CD8-positive, alpha-beta memory T cell (primary cell): Measurements from ENCODE around the gene IL21R. TPM values are rescaled to one million over a fixed set of nuclear protein-coding genes. Genes with fewer than 3 reads are reported as not detected.
A peak's percentile ranks its signal among the peaks of the same experiment; 100 is the strongest.

Experiments
- CTCF ChIA-PET: fragments of 350-600 bp; sonication (Branson Sonifier 250); formaldehyde crosslinking; loops from one replicate; lab custom pipeline; 2021; ENCODE audit warnings: antibody characterized with exemption; lab: Charles Lee
- POLR2A ChIA-PET: fragments of 350-600 bp; sonication (Branson Sonifier 250); formaldehyde crosslinking; loops from one replicate; lab custom pipeline; 2021; ENCODE audit warnings: antibody characterized with exemption; lab: Charles Lee
- DNase-seq, 5 donors: peaks; one replicate each; pipeline versions ENCODE4 v3.0.0 to v3.0.0-alpha.2; 2020 to 2022; ENCODE audit warnings: mixed read lengths in 1 of 5
- H3K27ac ChIP-seq: one replicate; pipeline ENCODE4 v1.7.0; 2013; ENCODE audit warnings: low read depth, mild to moderate bottlenecking, low read length, moderate library complexity
- H3K27me3 ChIP-seq: 2 replicates; pipeline ENCODE4 v1.7.0; 2013; ENCODE audit warnings: low read length, mild to moderate bottlenecking; ENCODE audit not compliant: insufficient read depth, poor library complexity, severe bottlenecking
- H3K36me3 ChIP-seq: 2 replicates; pipeline ENCODE4 v1.7.0; 2013; ENCODE audit warnings: mild to moderate bottlenecking, low read length, moderate library complexity; ENCODE audit not compliant: insufficient read depth
- H3K4me1 ChIP-seq: 2 replicates; pipeline ENCODE4 v1.7.0; 2013; ENCODE audit warnings: mild to moderate bottlenecking, low read length, moderate library complexity; ENCODE audit not compliant: insufficient read depth
- H3K4me3 ChIP-seq: 2 replicates; pipeline ENCODE4 v1.7.0; 2013; ENCODE audit warnings: mild to moderate bottlenecking, low read length
- H3K9me3 ChIP-seq: 2 replicates; pipeline ENCODE4 v1.7.0; 2013; ENCODE audit warnings: mild to moderate bottlenecking, low read length
- H3K27ac Mint-ChIP-seq, 8 donors: one replicate each; pipeline ENCODE4 v1.8.0; 2020 to 2021; ENCODE audit warnings: mixed read lengths in 8 of 8, mild to moderate bottlenecking in 6 of 8, inconsistent platforms in 3 of 8, moderate library complexity in 3 of 8
- H3K27me3 Mint-ChIP-seq, 2 donors: one replicate each; pipeline ENCODE4 v1.8.0; 2020 to 2021; ENCODE audit warnings: mixed read lengths in 2 of 2, mild to moderate bottlenecking in 1 of 2, moderate library complexity in 1 of 2
- H3K36me3 Mint-ChIP-seq, 3 donors: one replicate each; pipeline ENCODE4 v1.8.0; 2020 to 2021; ENCODE audit warnings: mixed read lengths in 3 of 3, inconsistent platforms in 1 of 3, mild to moderate bottlenecking in 1 of 3
- H3K4me1 Mint-ChIP-seq, 3 donors: one replicate each; pipeline ENCODE4 v1.8.0; 2020 to 2021; ENCODE audit warnings: mixed read lengths in 3 of 3, inconsistent platforms in 1 of 3, mild to moderate bottlenecking in 1 of 3
- H3K4me3 Mint-ChIP-seq, 7 donors: one replicate each; pipeline ENCODE4 v1.8.0; 2020 to 2021; ENCODE audit warnings: mixed read lengths in 7 of 7, mild to moderate bottlenecking in 6 of 7, moderate library complexity in 4 of 7, inconsistent platforms in 2 of 7
- H3K9me3 Mint-ChIP-seq, 5 donors: one replicate each; pipeline ENCODE4 v1.8.0; 2020 to 2022; ENCODE audit warnings: mixed read lengths in 5 of 5, mild to moderate bottlenecking in 3 of 5, moderate library complexity in 2 of 5, inconsistent platforms in 1 of 5
- polyA plus RNA-seq: library from polyadenylated mRNA; unstranded; fragments of 300-500 nt; fragmentation: Illumina TruSeq; gene quantifications from one replicate; pipeline ENCODE4 v1.2.3, GENCODE V29; 2021
- total RNA-seq, 2 experiments: library from RNA; stranded (reverse); gene quantifications; one replicate each; pipeline ENCODE4 v1.2.3, GENCODE V29; 2021

The IL21R gene
- total and polyA plus RNA-seq, 3 experiments from 2014 or later, result 53.7 to 84.5 (median 80.5) TPM

GRCh38 chr16:27377666-27378485 is 24.1 kb upstream of the IL21R start:
- peak overlapping the region; percentile 37 to 96 (median 86) for H3K27ac Mint-ChIP-seq
- Histone ChIP-seq H3K27ac (no peak overlapping the region), H3K9me3 (no peaks in the 10 kb centered on the region), H3K36me3 (no peaks in the 10 kb centered on the region), H3K4me1 (peaks cover 45% of the 10 kb centered on the region), H3K27me3 (no peaks in the 10 kb centered on the region), H3K4me3 (no peak overlapping the region)
- H3K27me3 Mint-ChIP-seq, result no peaks in the 10 kb centered on the region
- peak in 2 of 5 donors; percentile 16 to 41 for DNase-seq
- H3K36me3 Mint-ChIP-seq, result no peaks in the 10 kb centered on the region
- H3K4me3 Mint-ChIP-seq, result peak overlapping the region in 6 of 7 donors; percentile 64 to 77 (median 68)
- ChIA-PET CTCF (interaction anchor here (0.8 to 4.5 kb wide), 6 partner anchors 10 to 224 kb away, joined by 3 to 19 read pairs (median 4); no protein-coding TSS in a partner anchor), POLR2A (interaction anchor here (0.6 to 1.4 kb wide), 5 partner anchors 24 to 205 kb away, joined by 3 to 5 read pairs (median 4); partner anchors contain the start of gene IL21R)
- no peaks in the 10 kb centered on the region for H3K9me3 Mint-ChIP-seq
- H3K4me1 Mint-ChIP-seq, result peaks cover 21 to 31% (median 25%) of the 10 kb centered on the region in 3 donors

- POLR2A ChIA-PET, result interaction anchor here (1.2 kb wide), 1 partner anchor 206 kb away, joined by 3 read pairs; no protein-coding TSS in a partner anchor
- Mint-ChIP-seq H3K36me3 (no peaks in the 10 kb centered on the region), H3K27me3 (no peaks in the 10 kb centered on the region), H3K9me3 (peaks cover 0 to under 1% (median 0%) of the 10 kb centered on the region in 5 donors), H3K27ac (peak overlapping the region in 5 of 8 donors; percentile 22 to 94 (median 42)), H3K4me3 (peak overlapping the region in 3 of 7 donors; percentile 15 to 71 (median 64)), H3K4me1 (peaks cover 21 to 31% (median 25%) of the 10 kb centered on the region in 3 donors)
- CTCF ChIA-PET, result interaction anchor here (0.8 to 4.5 kb wide), 4 partner anchors 11 to 199 kb away, joined by 3 to 19 read pairs (median 6); no protein-coding TSS in a partner anchor
- Histone ChIP-seq H3K27ac (no peak overlapping the region), H3K4me1 (peaks cover 35% of the 10 kb centered on the region), H3K27me3 (no peaks in the 10 kb centered on the region), H3K9me3 (no peaks in the 10 kb centered on the region), H3K4me3 (no peak overlapping the region), H3K36me3 (no peaks in the 10 kb centered on the region)
- DNase-seq, result no peak
Observed at GRCh38 chr16:27378871-27379481, 23.0 kb upstream of the IL21R start.

- H3K9me3 Mint-ChIP-seq, result peaks cover 6 to 10% (median 8%) of the 10 kb centered on the region in 5 donors
- Histone ChIP-seq H3K4me1 (peaks cover 26% of the 10 kb centered on the region), H3K4me3 (no peak overlapping the region), H3K27me3 (no peaks in the 10 kb centered on the region), H3K36me3 (no peaks in the 10 kb centered on the region), H3K27ac (no peak overlapping the region), H3K9me3 (no peaks in the 10 kb centered on the region)
- POLR2A ChIA-PET, result no interaction called here
- CTCF ChIA-PET, result interaction anchor here (1.3 to 4.5 kb wide), 2 partner anchors 12 to 27 kb away, joined by 3 to 19 read pairs; no protein-coding TSS in a partner anchor
- H3K4me3 Mint-ChIP-seq, result no peak overlapping the region
- peak overlapping the region in 1 of 8 donors; percentile 68 for H3K27ac Mint-ChIP-seq
- H3K4me1 Mint-ChIP-seq, result peaks cover 21 to 31% (median 25%) of the 10 kb centered on the region in 3 donors
- no peak for DNase-seq
- H3K27me3 Mint-ChIP-seq, result no peaks in the 10 kb centered on the region
- H3K36me3 Mint-ChIP-seq, result peaks cover 0 to 5% (median 3%) of the 10 kb centered on the region in 3 donors
Observed at GRCh38 chr16:27379919-27380318, 22.1 kb upstream of the IL21R start.

- Mint-ChIP-seq H3K27ac (no peak overlapping the region), H3K4me1 (peaks cover 21 to 30% (median 25%) of the 10 kb centered on the region in 3 donors), H3K27me3 (no peaks in the 10 kb centered on the region), H3K9me3 (peaks cover 6 to 10% (median 8%) of the 10 kb centered on the region in 5 donors), H3K4me3 (no peak overlapping the region), H3K36me3 (peaks cover 0 to 7% (median 3%) of the 10 kb centered on the region in 3 donors)
- H3K4me1 ChIP-seq, result peaks cover 23% of the 10 kb centered on the region
- ChIA-PET CTCF (no interaction called here), POLR2A (no interaction called here)
- H3K36me3 ChIP-seq, result no peaks in the 10 kb centered on the region
- H3K27me3 ChIP-seq, result no peaks in the 10 kb centered on the region
- H3K4me3 ChIP-seq, result no peak overlapping the region
- no peak overlapping the region for H3K27ac ChIP-seq
- DNase-seq, result no peak
- H3K9me3 ChIP-seq, result no peaks in the 10 kb centered on the region
Observed at GRCh38 chr16:27381236-27381635, 20.7 kb upstream of the IL21R start.

- CTCF ChIA-PET, result no interaction called here
- Histone ChIP-seq H3K4me3 (no peak overlapping the region), H3K4me1 (peaks cover 19% of the 10 kb centered on the region), H3K36me3 (no peaks in the 10 kb centered on the region), H3K27ac (no peak overlapping the region), H3K27me3 (no peaks in the 10 kb centered on the region), H3K9me3 (no peaks in the 10 kb centered on the region)
- Mint-ChIP-seq H3K36me3 (peaks cover 0 to 13% (median 3%) of the 10 kb centered on the region in 3 donors), H3K27ac (peak overlapping the region in 4 of 8 donors; percentile 22 to 65 (median 52)), H3K4me3 (no peak overlapping the region), H3K27me3 (no peaks in the 10 kb centered on the region), H3K9me3 (peaks cover 6 to 10% (median 8%) of the 10 kb centered on the region in 5 donors), H3K4me1 (peaks cover 17 to 24% (median 23%) of the 10 kb centered on the region in 3 donors)
- POLR2A ChIA-PET, result no interaction called here
- no peak for DNase-seq
Observed at GRCh38 chr16:27381974-27382855, 19.8 kb upstream of the IL21R start.

GRCh38 chr16:27383556-27384243 is 18.3 kb upstream of the IL21R start:
- H3K4me3 ChIP-seq, result no peak overlapping the region
- POLR2A ChIA-PET, result no interaction called here
- H3K36me3 Mint-ChIP-seq, result peaks cover 0 to 13% (median 3%) of the 10 kb centered on the region in 3 donors
- H3K4me1 Mint-ChIP-seq, result peaks cover 6 to 10% (median 9%) of the 10 kb centered on the region in 3 donors
- H3K9me3 Mint-ChIP-seq, result peaks cover 6 to 10% (median 8%) of the 10 kb centered on the region in 5 donors
- no peaks in the 10 kb centered on the region for H3K36me3 ChIP-seq
- H3K27me3 Mint-ChIP-seq, result no peaks in the 10 kb centered on the region
- CTCF ChIA-PET, result interaction anchor here (1.2 to 1.4 kb wide), 2 partner anchors 9 to 10 kb away, joined by 3 read pairs; no protein-coding TSS in a partner anchor
- no peaks in the 10 kb centered on the region for H3K27me3 ChIP-seq
- no peaks in the 10 kb centered on the region for H3K9me3 ChIP-seq
- DNase-seq, result no peak
- H3K27ac ChIP-seq, result no peak overlapping the region
- H3K4me3 Mint-ChIP-seq, result no peak overlapping the region
- no peak overlapping the region for H3K27ac Mint-ChIP-seq
- peaks cover 6% of the 10 kb centered on the region for H3K4me1 ChIP-seq

- no peaks in the 10 kb centered on the region for H3K36me3 ChIP-seq
- no peak overlapping the region for H3K27ac Mint-ChIP-seq
- DNase-seq, result no peak
- no peak overlapping the region for H3K4me3 ChIP-seq
- peaks cover 6 to 11% (median 9%) of the 10 kb centered on the region in 5 donors for H3K9me3 Mint-ChIP-seq
- H3K36me3 Mint-ChIP-seq, result peaks cover 0 to 13% (median 3%) of the 10 kb centered on the region in 3 donors
- no peaks in the 10 kb centered on the region for H3K27me3 Mint-ChIP-seq
- no peaks in the 10 kb centered on the region for H3K9me3 ChIP-seq
- ChIA-PET CTCF (interaction anchor here (1.2 to 1.7 kb wide), 3 partner anchors 9 to 17 kb away, joined by 3 to 5 read pairs (median 3); no protein-coding TSS in a partner anchor), POLR2A (no interaction called here)
- peaks cover 3 to 7% (median 5%) of the 10 kb centered on the region in 3 donors for H3K4me1 Mint-ChIP-seq
- H3K4me1 ChIP-seq, result no peaks in the 10 kb centered on the region
- no peak overlapping the region for H3K27ac ChIP-seq
- peak overlapping the region in 1 of 7 donors; percentile 20 for H3K4me3 Mint-ChIP-seq
- no peaks in the 10 kb centered on the region for H3K27me3 ChIP-seq
Observed at GRCh38 chr16:27384425-27384824, 17.5 kb upstream of the IL21R start.
